GM19452 (cell line): ENCODE measurements around the gene TNNI3K.
"Not testable (repeated sequence)": the region's sequence is repeated elsewhere in the genome, so short reads cannot be mapped to it uniquely, and the experiment has no call there.

ENCODE experiments used
- ATAC-seq: cut with Tn5 transposase; IDR thresholded peaks from one replicate; pipeline ENCODE4 v1.9.1; 2021; ENCODE audit not compliant: unreplicated experiment

The TNNI3K gene, protein sequence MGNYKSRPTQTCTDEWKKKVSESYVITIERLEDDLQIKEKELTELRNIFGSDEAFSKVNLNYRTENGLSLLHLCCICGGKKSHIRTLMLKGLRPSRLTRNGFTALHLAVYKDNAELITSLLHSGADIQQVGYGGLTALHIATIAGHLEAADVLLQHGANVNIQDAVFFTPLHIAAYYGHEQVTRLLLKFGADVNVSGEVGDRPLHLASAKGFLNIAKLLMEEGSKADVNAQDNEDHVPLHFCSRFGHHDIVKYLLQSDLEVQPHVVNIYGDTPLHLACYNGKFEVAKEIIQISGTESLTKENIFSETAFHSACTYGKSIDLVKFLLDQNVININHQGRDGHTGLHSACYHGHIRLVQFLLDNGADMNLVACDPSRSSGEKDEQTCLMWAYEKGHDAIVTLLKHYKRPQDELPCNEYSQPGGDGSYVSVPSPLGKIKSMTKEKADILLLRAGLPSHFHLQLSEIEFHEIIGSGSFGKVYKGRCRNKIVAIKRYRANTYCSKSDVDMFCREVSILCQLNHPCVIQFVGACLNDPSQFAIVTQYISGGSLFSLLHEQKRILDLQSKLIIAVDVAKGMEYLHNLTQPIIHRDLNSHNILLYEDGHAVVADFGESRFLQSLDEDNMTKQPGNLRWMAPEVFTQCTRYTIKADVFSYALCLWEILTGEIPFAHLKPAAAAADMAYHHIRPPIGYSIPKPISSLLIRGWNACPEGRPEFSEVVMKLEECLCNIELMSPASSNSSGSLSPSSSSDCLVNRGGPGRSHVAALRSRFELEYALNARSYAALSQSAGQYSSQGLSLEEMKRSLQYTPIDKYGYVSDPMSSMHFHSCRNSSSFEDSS

DNA sequence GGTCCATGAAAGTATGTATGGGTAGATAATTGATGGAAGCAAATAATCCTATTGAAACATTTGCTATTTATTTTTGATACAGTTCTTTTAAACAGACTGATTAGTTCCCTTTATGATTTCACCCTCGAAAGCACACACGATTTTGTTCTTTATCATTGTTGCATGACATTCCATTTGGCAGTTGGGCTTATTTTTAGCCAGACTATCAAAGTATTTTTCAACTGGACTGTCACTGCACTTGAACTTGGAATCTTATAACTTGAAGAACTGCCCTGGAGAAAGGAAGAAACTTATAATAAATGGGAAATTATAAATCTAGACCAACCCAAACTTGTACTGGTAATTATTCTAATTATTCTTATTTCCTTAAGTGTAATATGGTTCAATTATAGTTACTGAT lies at the start of gene TNNI3K:
Gene TNNI3K, plus strand, starts transcription at position 235 of the 400 bp plus-strand sequence. Its CDS starts 65 bp downstream, at position 300.
- no peak for ATAC-seq

DNA sequence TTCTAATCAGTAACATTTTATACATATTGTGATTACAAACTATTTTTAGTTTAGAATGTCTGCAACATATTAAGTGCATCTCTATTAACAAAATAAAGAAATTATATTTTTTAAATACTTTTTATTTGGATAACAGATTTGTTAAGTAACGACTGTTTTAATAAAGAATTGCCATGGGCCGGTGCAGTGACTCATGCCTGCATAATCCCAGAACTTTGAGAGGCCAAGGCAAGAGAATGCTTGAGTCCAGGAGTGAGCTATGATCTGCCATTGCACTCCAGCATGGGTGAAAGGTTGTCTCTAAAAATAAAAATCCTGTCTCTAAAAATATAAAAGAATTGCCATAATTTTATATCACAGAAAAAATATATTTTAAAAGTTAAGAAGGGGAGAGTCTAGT lies 41.3 kb upstream of the TNNI3K start:
- no peak for ATAC-seq

DNA sequence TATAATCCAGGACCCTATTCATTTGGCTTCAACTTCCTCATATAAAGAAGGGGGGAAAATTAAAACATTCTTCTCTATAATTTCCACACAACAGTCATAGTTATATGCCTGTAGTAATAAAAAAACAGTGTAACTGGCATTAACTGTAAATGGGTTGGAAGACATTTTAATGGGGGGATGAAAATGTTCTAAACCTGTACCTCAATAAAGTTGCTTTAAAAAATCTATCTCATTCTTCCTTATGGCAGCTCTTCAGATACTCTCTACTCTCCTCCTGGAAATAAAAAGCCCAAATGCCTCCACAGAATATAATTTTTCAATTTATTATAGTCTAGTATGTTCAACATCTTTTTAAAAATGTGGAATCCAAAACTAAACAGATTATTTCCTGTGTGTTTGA lies 39.8 kb upstream of the TNNI3K start:
- no peak for ATAC-seq

DNA sequence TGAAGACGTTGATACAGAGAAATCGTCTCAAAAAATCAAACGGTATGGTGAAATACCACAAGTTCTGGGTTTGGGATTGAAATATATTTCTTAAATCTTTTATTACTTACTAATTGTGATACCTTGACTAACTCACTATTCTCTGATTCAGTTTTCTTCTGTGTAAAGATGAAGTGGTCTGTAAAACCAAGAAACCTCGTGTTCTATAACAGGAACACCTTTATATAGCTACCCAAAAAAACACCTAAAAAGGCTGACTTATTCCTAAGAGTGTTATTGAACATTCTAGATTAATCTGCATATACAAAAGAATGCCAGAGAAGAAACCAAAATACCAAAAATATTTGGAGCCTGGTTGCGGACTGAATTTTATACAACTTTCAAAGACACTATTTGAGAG lies 37.9 kb upstream of the TNNI3K start:
- ATAC-seq = no peak

DNA sequence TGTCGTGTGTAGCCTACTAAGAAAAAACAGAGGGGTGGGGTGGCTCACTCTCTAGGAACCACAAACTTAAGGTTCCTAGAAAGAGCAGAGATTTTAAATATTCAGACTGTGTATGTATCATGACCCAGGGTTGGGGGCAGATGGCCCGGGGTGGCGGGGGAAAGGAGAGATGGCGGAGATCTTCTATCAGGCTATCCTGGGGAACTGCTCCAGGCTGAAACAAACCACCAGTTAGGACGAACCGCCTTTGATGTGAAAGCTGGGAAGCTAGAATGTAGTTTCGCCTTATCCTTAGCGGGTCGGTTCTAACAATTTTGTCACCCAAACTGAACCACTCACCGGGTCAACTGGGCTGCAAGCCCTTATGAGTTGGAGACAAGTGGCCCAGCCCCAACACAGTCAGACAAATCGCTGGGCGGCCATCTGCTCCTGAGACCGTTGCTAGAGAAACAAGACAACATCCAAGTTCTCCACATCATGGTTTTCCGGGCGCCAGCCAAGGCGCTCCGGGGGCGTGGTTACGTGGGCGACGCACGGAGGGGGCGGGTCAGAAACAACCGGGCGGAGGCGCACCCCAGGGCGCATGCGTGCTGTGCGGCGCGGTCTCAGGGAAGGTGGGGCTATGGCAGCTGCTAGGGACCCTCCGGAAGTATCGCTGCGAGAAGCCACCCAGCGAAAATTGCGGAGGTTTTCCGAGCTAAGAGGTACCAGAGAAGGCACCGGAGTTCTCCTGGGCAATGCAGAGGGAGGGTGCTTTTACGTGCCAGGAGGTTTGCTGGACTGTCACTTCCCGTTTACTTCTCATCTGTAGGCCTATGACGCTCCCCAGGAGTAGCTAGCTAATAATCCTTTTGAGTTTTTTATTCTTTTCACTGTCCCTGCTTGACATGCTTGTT lies 37.3 kb upstream of the TNNI3K start, which contains the start of the genes FPGT and LRRIQ3:
Gene FPGT, plus strand, starts transcription at position 586 of the 896 bp plus-strand sequence. Its CDS starts 37 bp downstream, at position 623.
Gene LRRIQ3, minus strand, starts transcription at position 520 of the 896 bp plus-strand sequence. CDS start 14,492 bp downstream, outside the sequence.
- ATAC-seq = peak; percentile 96

DNA sequence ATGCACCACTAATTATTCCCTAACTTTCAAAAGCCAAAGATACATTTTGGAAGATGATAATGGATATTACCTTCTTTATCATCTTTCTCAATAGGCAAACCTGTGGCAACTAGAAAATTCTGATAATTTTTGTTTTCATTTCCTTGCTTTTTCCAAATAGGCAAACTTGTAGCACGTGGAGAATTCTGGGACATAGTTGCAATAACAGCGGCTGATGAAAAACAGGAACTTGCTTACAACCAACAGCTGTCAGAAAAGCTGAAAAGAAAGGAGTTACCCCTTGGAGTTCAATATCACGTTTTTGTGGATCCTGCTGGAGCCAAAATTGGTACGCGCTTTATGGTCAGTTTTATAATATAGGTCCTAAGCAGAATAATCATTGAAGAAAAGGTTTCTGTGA lies 35.7 kb upstream of the TNNI3K start:
- ATAC-seq = no peak

DNA sequence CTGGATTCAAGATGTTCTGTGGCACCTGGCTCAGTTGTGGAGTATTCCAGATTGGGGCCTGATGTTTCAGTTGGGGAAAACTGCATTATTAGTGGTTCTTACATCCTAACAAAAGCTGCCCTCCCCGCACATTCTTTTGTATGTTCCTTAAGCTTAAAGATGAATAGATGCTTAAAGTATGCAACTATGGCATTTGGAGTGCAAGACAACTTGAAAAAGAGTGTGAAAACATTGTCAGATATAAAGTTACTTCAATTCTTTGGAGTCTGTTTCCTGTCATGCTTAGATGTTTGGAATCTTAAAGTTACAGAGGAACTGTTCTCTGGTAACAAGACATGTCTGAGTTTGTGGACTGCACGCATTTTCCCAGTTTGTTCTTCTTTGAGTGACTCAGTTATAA lies 29.9 kb upstream of the TNNI3K start:
- ATAC-seq = no peak

DNA sequence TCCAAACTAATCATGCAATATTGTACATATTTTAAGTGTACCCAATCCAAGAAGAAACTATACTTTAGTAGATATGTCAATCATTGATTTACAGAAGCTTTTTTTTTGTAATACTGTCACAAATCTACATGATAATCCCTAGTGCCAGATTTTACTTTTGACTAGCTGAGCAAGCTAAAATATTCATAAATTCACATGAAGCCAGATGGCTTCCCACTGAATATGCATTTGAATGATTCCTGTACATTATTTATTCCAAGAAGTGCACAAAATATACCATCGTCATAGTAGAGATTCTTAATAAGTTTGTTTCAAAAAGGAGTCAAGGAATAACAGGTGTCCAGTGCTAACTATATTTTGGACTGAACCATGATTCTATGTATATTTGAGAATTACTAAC lies 20.0 kb upstream of the TNNI3K start:
- ATAC-seq = no peak

DNA sequence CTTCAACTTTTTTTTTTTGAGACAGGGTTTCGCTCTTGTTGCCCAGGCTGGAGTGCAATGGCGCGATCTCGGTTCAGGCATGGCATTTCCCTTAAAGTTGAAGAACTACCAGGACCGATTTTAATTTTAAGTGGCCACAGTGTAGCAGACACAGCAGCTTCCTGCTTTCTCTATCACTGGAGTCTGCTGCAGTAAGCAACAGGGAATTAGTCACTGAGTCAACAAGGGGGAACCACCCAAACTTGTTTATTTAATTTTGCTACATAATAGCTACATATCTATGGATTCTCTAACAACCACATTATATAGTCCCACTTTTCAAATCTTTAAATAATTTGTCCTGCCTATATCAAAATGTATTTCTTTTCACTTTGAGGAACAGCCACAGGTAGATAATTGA lies 12.5 kb upstream of the TNNI3K start:
- ATAC-seq = no peak

DNA sequence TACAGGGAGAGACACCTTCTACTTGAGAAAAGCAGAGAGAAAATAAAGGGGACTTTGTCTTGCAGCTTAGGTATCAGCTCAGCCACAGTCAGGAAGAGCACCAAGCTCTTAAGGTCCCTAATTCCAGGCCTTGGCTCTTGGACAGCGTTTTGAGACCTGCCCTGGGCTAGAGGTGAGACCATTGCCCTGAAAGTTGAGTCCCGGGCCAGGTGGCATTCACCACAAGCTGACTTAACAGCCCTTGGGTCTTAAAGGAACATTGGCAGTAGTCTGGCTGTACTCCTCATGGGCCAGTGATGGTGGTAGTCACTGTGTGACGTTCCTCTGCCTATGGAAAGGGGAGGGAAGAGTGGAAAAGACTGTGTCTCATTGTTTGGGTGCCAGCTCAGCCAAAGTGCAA lies 11.7 kb upstream of the TNNI3K start:
- ATAC-seq = no peak

DNA sequence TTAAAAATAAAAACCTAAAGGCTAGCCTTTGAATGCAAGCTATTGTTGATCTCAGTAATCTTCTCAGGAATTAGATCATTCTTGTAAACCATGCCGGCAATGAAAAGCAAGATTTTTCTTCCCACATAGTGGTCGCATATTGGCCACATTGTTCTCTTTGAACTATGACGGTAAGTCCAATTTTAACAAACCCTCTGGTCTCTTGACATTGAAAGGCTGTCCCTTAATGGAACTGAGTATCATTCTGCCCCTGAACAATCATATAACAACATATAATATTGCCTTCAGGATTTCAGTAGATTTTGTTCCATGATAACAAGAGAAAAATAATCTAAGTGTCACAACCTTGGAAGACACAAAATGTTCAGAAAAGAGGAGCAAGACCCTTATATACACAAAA lies 1.3 kb downstream of the TNNI3K start:
- ATAC-seq = no peak

DNA sequence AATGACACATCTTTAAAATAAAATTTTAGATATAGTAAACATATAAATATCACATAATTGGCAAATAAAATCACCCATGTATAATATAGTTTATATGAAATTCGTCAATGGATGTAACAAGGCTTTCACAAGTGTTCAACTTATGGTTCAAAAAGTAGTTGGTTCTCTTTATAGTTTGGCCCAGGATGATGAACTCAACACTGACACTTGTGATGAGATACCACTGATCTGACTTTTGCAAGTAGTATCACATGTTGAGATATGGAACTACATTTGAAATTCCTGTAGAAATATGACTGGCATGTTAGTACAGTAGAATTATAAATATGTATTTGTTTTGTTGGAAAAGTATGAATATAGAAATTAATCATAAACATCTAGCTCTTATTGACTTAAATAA lies 1.8 kb downstream of the TNNI3K start:
- ATAC-seq = no peak

DNA sequence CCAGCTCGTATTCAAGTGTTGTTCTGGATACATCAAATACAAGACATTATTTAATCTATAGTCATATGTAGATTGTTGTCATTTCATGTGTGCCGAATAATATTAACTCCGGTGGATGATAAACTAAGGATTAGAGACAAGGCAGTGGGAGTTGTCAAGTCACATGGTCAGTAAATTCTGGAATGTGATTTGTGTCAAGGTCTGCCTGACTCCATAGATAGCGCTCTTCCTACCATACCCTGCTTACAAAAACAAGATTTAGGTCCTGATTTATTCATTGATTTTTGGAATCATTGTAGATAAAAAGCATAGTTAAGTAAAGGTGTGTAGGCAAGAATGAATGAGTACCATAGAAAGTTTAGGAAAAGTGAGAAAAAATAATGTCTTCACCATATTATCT lies 2.6 kb downstream of the TNNI3K start:
- no peak for ATAC-seq

DNA sequence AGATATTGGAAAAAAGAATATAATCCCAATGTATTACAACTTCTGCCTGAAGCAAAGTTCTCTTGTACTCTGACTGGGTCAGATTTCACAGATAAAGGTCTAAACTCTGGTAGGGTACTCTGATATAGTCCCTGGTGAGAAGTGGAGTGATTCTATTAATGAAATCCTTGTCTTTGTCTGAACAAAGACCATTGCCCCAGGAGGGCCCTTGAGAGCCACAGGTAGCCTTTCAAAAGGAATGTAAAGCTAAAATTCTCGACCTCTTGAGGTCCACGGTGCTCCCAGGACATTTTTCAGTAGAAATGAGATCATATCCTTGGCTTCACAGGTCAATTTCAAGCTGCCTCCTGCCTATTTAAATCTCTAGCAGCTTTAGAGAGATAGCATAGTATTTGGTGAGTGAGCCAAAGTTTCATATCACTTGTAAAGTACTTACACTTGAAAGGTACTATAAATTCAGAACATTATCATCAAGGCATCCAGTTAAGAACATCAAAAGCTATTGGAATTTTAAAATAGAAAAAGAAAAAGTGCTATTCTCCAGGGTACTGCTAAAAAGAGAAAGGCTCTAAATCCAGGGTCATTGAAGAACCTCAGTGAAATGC lies 10.1 kb downstream of the TNNI3K start:
- no peak for ATAC-seq

DNA sequence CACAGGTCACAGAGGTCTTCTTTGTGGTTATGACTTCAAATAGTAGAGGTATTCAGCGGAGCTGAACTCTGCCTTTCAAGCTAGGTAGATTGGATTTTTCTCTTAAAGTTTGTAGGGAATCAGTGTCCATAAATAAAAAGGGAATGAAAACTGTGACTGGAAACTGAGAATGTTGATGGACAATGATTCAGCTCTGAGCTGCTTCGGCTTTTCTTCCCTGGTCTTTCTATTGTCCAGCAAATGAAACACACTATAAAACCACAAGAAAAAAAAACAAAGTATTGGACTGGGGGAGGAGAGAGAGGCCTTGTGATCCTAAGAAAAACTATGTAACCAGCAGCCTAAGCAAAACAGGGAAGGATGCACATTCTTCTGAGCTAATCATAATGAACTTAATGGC lies 11.1 kb downstream of the TNNI3K start:
- ATAC-seq = no peak

DNA sequence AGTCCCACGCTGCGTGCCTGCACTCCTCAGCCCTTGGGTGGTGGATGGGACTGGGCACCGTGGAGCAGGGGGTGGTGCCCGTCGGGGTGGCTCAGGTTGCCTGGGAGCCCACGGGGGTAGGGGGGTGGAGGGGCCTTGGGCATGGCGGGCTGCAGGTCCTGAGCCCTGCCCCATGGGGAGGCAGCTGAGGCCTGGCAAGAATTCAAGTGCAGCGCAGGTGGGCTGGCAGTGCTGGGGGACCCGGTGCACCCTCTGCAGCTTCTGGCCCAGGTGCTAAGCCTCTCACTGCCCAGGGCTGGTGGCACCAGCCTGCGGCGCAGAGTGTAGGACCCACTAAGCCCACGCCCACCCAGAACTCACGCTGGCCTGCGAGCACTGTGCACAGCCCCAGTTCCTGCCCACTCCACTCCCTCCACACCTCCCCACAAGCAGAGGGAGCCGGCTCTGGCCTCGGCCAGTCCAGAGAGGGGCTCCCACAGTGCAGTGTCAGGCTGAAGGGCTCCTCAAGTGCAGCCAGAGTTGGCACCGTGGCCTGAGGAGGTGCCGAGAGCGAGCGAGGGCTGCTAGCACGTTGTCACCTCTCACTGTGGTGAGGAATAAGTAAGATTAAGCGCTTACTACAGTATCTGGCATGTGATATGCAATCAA lies 12.8 kb downstream of the TNNI3K start:
- ATAC-seq = no peak

DNA sequence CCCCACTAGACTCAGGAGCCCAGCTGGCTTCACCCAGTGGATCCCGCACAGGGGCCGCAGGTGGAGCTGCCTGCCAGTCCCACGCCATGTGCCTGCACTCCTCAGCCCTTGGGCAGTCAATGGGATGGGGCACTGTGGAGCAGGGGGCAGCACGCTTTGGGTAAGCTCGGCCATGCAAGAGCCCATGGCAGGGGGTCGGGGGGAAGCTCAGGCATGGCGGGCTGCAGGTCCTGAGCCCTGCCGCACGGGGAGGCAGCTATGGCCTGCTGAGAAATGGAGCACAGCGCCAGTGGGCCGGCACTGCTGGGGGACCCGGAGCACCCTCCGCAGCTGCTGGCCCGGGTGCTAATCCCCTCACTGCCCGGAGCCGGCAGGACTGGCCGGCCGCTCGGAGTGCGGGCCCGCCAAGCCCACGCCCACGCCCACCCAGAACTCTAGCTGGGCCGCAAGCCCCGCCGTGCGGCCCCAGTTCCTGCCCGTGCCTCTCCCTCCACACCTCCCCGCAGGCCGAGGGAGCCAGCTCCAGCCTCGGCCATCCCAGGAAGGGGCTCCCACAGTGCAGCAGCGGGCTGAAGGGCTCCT lies 18.1 kb downstream of the TNNI3K start:
- not testable (repeated sequence) for ATAC-seq

DNA sequence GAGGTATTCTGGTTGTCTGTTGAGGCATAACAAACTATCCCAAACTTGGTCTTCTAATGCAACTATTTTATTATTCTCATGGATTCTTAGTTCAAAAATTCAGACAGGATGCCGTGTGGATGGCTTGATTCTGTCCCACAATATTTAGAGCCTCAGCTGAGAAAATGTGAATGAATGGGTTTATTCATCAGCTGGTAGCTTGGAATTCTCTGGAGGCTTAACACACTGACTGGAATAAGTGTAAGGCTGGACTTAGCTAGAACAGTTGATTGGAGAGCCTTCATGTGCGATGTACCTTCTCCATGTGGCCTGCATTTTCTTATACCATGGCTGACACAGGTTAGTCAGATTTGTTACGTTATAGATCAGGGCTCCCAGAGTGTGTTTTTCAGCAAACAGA lies 30.8 kb downstream of the TNNI3K start:
- ATAC-seq = no peak

DNA sequence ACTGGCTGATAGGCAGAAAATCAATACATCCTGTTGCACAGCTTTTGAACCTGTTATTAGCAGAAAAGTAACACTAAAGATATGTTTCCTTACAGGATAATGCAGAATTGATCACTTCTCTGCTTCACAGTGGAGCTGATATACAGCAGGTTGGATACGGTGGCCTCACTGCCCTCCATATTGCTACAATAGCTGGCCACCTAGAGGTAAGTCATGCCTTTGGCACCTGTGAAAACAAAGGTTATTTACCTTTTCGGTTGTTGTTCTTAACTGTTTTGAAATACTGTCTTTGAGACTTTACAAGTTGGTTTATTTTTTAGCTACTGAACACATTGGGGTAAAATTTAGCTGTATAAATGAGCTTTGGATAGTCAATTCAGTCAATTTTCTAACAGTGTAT lies 36.3 kb downstream of the TNNI3K start:
- ATAC-seq = no peak
